IMR-90 (cell line): ENCODE data around the gene SLC48A1. TPM values are rescaled to one million over a fixed set of nuclear protein-coding genes. Genes with fewer than 3 reads are reported as not detected.

Experiments
- ATAC-seq: fragments of 200-7000 bp; cut with Tn5 transposase; 2 replicates; pipeline ENCODE4 v1.9.1; 2020; ENCODE audit warnings: low read depth, mild to moderate bottlenecking, moderate library complexity
- BruUV-seq: library from RNA; stranded (reverse); fragments of 400-500 nt; replicated peaks from 2 replicates; lab custom pipeline; 2021; lab: Mats Ljungman, UMichigan
- CTCF ChIA-PET: fragments of 300-600 bp; formaldehyde crosslinking; extraction: SDS; loops from one replicate; lab custom pipeline; 2021; ENCODE audit warnings: antibody characterized with exemption; lab: Yijun Ruan, JAX
- POLR2A ChIA-PET: fragments of 300-600 bp; sonication (Branson Sonifier 250); formaldehyde crosslinking; loops from one replicate; lab custom pipeline; 2022; ENCODE audit warnings: antibody characterized with exemption; ENCODE audit not compliant: unreplicated experiment; lab: Charles Lee
- DNase-seq: peaks from one replicate; pipeline ENCODE4 v3.0.0; 2013
- H2AFZ ChIP-seq: replicated peaks from 2 replicates; pipeline ENCODE3; 2013; ENCODE audit warnings: low read length, mild to moderate bottlenecking; ENCODE audit not compliant: poor library complexity
- H2AK5ac ChIP-seq: 2 replicates; pipeline ENCODE4 v1.6.1; 2013; ENCODE audit warnings: low read depth, low read length, inconsistent platforms
- H2AK9ac ChIP-seq: replicated peaks from 2 replicates; pipeline ENCODE3; 2013; ENCODE audit warnings: mild to moderate bottlenecking, low read depth, low read length, moderate library complexity; ENCODE audit not compliant: poor library complexity
- H2BK120ac ChIP-seq: 2 replicates; pipeline ENCODE4 v1.6.1; 2013; ENCODE audit warnings: low read depth, low read length, inconsistent platforms
- H2BK15ac ChIP-seq: 3 replicates; pipeline ENCODE4 v1.6.1; 2013; ENCODE audit warnings: low read depth, low read length, inconsistent platforms
- H2BK20ac ChIP-seq: 2 replicates; pipeline ENCODE4 v1.6.1; 2013; ENCODE audit warnings: low read depth, mild to moderate bottlenecking, inconsistent platforms, low read length, moderate library complexity
- H2BK5ac ChIP-seq: 2 replicates; pipeline ENCODE4 v1.6.1; 2013; ENCODE audit warnings: mild to moderate bottlenecking, low read depth, low read length, inconsistent platforms; ENCODE audit not compliant: poor library complexity, severe bottlenecking
- H3K14ac ChIP-seq: replicated peaks from 2 replicates; pipeline ENCODE4 v1.6.1; 2013; ENCODE audit warnings: low read depth, low read length, inconsistent platforms
- H3K18ac ChIP-seq: 2 replicates; pipeline ENCODE4 v1.6.1; 2013; ENCODE audit warnings: low read depth, low read length, control low read depth
- H3K23ac ChIP-seq: 2 replicates; pipeline ENCODE4 v1.6.1; 2013; ENCODE audit warnings: low read depth, low read length, inconsistent platforms
- H3K27ac ChIP-seq: 2 replicates; pipeline ENCODE4 v1.5.1; 2013; ENCODE audit warnings: mild to moderate bottlenecking, control low read depth, low read length; ENCODE audit not compliant: insufficient read depth
- H3K27me3 ChIP-seq: 2 replicates; pipeline ENCODE4 v1.6.1; 2013; ENCODE audit warnings: low read length; ENCODE audit not compliant: control insufficient read depth, insufficient read depth
- H3K36me3 ChIP-seq: 2 replicates; pipeline ENCODE4 v1.6.1; 2013; ENCODE audit warnings: low read length, mixed read lengths; ENCODE audit not compliant: control insufficient read depth, insufficient read depth
- H3K4ac ChIP-seq: 2 replicates; pipeline ENCODE4 v1.6.1; 2013; ENCODE audit warnings: low read depth, low read length, inconsistent platforms
- H3K4me1 ChIP-seq: 2 replicates; pipeline ENCODE4 v1.6.1; 2013; ENCODE audit warnings: low read length, mixed read lengths; ENCODE audit not compliant: control insufficient read depth, insufficient read depth
- H3K4me2 ChIP-seq: 2 replicates; pipeline ENCODE4 v1.6.1; 2013; ENCODE audit warnings: low read depth, mild to moderate bottlenecking, control low read depth, low read length, moderate library complexity
- H3K4me3 ChIP-seq: 2 replicates; pipeline ENCODE4 v1.5.1; 2013; ENCODE audit warnings: low read depth, mild to moderate bottlenecking, control low read depth, low read length, moderate library complexity; ENCODE audit not compliant: insufficient read depth
- H3K56ac ChIP-seq: 2 replicates; pipeline ENCODE4 v1.6.1; 2013; ENCODE audit warnings: low read length, inconsistent platforms; ENCODE audit not compliant: insufficient read depth; ENCODE audit errors: extremely low read depth
- H3K79me1 ChIP-seq, 2 experiments: 2 replicates each; pipeline ENCODE4 v1.6.1; 2013; ENCODE audit warnings: low read length in 2 of 2, inconsistent platforms in 1 of 2, low read depth in 1 of 2
- H3K9ac ChIP-seq: 2 replicates; pipeline ENCODE4 v1.6.1; 2013; ENCODE audit warnings: low read depth, low read length, control low read depth
- H3K9me1 ChIP-seq: 2 replicates; pipeline ENCODE4 v1.6.1; 2013; ENCODE audit warnings: low read length, inconsistent platforms; ENCODE audit not compliant: insufficient read depth
- H3K9me3 ChIP-seq: 2 replicates; pipeline ENCODE4 v1.6.1; 2013; ENCODE audit warnings: low read length; ENCODE audit not compliant: control insufficient read depth, insufficient read depth
- H4K20me1 ChIP-seq: 2 replicates; pipeline ENCODE4 v1.6.1; 2013; ENCODE audit warnings: low read length, inconsistent platforms; ENCODE audit not compliant: insufficient read depth
- H4K5ac ChIP-seq: 2 replicates; pipeline ENCODE4 v1.6.1; 2013; ENCODE audit warnings: mild to moderate bottlenecking, low read depth, low read length, control low read depth
- H4K8ac ChIP-seq, 2 experiments: 2 replicates each; pipeline ENCODE4 v1.6.1; 2013; ENCODE audit warnings: low read depth in 2 of 2, low read length in 2 of 2, control low read depth in 1 of 2, inconsistent platforms in 1 of 2
- H4K91ac ChIP-seq: 2 replicates; pipeline ENCODE4 v1.6.1; 2013; ENCODE audit warnings: low read depth, low read length, inconsistent platforms; ENCODE audit not compliant: insufficient read depth
- CHD1 ChIP-seq: IDR thresholded peaks from 2 replicates; pipeline ENCODE4 v1.6.1; 2012; ENCODE audit warnings: low read depth, low read length, improper control_type of control experiment
- RAD21 ChIP-seq: IDR thresholded peaks from 2 replicates; pipeline ENCODE4 v1.6.1; 2012; ENCODE audit warnings: low read length, improper control_type of control experiment
- WGBS, 2 experiments: methylation state at CpG; one replicate each; pipeline versions ENCODE4 v1.1.5 to v1.1.7; 2013; ENCODE audit warnings: missing lambda C conversion rate in 2 of 2; ENCODE audit not compliant: insufficient read length in 1 of 2; ENCODE audit errors: extremely low coverage in 2 of 2; 5-methylcytosine and 5-hydroxymethylcytosine counted together
- dilution Hi-C: fragments of 300-500 bp; cut with HindIII; formaldehyde crosslinking; loops from one replicate; pipeline ENCODE4 v1.14.3; 2018; ENCODE audit warnings: low sequenced_read_pairs; ENCODE audit not compliant: unreplicated experiment
- in situ Hi-C: fragments of 300-500 bp; cut with MboI; formaldehyde crosslinking; loops from 3 replicates; pipeline ENCODE4 v1.14.3; 2019; ENCODE audit warnings: low sequenced_read_pairs, inconsistent platforms, mixed read lengths
- intact Hi-C: fragments of 100-400 bp; cut with micrococcal nuclease; formaldehyde crosslinking; loops from 2 replicates; pipeline ENCODE4 v1.10.0; 2022
- polyA plus RNA-seq, 3 experiments: library from polyadenylated mRNA; depleted of rRNA; stranded (reverse); fragments of >200 nt; gene quantifications; 2 replicates each; pipeline ENCODE4 v1.2.3, GENCODE V29; 2012; ENCODE audit warnings: low replicate concordance in 1 of 3
- total RNA-seq: library from RNA; depleted of rRNA; stranded (reverse); fragments of >200 nt; gene quantifications from 2 replicates; pipeline ENCODE4 v1.2.3, GENCODE V29; 2012

Gene SLC48A1
- total and polyA plus RNA-seq, 2 of the 4 experiments (the other 2 are of a cell fraction), result 4.8 to 5.9 TPM

DNA sequence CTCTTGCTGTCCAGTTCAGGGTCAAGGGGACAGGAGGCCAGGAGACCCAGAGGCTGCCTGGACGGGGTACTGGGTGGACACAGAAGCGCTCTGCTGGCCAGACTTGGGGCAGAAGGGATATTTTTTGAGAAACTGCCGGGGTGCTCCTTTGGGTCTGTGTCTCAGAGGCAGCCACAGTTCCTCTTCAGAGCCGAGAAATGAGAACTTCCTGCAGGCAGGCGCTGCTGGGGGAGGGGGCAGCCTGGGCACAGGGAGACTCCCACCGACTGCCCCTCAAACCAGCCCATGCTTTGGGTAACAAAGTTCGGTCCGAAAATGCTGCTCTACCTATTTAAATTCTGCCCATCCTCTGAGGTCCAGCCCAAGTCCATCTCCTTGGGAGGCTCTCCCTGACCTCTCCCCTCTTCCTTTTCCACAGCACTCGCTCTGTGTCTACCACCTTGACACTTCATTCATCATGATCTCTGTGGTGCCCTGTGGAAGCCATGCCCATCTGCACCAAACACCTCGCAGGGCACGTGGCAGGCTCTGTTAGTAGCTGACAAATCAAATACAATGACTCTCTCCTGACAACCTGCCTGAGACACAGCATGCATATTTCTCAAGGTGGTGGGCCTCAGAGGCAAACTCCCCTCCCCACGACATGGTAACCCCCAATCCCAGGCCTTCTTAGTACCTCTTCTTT, 30.3 kb downstream of the SLC48A1 start (continued):
- no peak for TF ChIP-seq CHD1

DNA sequence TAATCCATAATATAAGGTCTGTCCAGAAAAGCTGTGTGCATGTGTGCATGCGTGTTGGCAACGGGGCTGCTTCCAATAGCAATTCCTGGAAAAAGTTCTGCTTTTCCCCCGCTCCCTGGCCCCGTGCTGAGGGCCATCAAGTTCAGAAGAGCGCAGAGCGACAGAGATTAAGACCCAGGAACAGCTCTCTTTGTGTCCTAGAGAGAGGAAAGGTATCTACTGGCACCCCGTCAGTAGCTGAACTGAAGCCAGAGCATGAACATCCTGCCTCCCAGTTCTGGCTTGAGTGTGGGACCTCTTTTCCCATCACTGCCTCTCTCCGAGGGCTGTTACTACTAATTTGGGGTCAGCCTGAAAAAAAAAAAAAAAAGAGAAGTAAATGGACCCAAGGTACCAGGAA, 31.1 kb downstream of the SLC48A1 start:
- H3K56ac ChIP-seq, result no peak overlapping the region
- peaks cover 19 to 97% of the 10 kb centered on the region in 2 experiments for H3K79me1 ChIP-seq
- H3K23ac ChIP-seq, result no peak overlapping the region
- no peak overlapping the region for H3K18ac ChIP-seq
- H2BK15ac ChIP-seq, result no peak overlapping the region
- H2BK120ac ChIP-seq, result no peak overlapping the region
- H4K20me1 ChIP-seq, result peaks cover 99% of the 10 kb centered on the region
- peaks cover 57% of the 10 kb centered on the region for H3K4me1 ChIP-seq
- H3K9me3 ChIP-seq, result no peaks in the 10 kb centered on the region
- POLR2A ChIA-PET, result interaction anchor here (1.4 kb wide), 1 partner anchor 16 kb away, joined by 4 read pairs; the partner anchor contains the start of gene HDAC7
- H2BK20ac ChIP-seq, result no peak overlapping the region
- H3K9ac ChIP-seq, result no peak overlapping the region
- no peak overlapping the region for H4K5ac ChIP-seq
- H2AK9ac ChIP-seq, result no peak overlapping the region
- WGBS, 2 experiments, result no CpG with 5 or more reads among the region's 8 CpGs
- no peak for DNase-seq
- H3K9me1 ChIP-seq, result peaks cover 40% of the 10 kb centered on the region
- H4K91ac ChIP-seq, result no peak overlapping the region
- no peak overlapping the region for H3K4ac ChIP-seq
- no peak overlapping the region for H4K8ac ChIP-seq
- no peak overlapping the region for H2BK5ac ChIP-seq
- CTCF ChIA-PET, result interaction anchor here (0.9 kb wide), 1 partner anchor 34 kb away, joined by 3 read pairs; no protein-coding TSS in a partner anchor
- no peak overlapping the region for H3K27ac ChIP-seq
- peaks cover 22% of the 10 kb centered on the region for H3K36me3 ChIP-seq
- BruUV-seq, result no TSS peak
- no peak overlapping the region for H3K4me3 ChIP-seq
- in situ Hi-C loops, result no loop called here
- intact Hi-C loops, result no loop called here
- H3K14ac ChIP-seq, result no peak overlapping the region
- no peak overlapping the region for H3K4me2 ChIP-seq
- H3K27me3 ChIP-seq, result no peaks in the 10 kb centered on the region
- no peak for TF ChIP-seq RAD21
- no peak overlapping the region for H2AK5ac ChIP-seq
- ATAC-seq, result no peak
- no peak overlapping the region for H2AFZ ChIP-seq
- dilution Hi-C loops, result no loop called here
